NCI-H82 treated with DMSO at 0.1 percent for 48 hours (cell line): ENCODE measurements around the gene KRTAP10-10.
"Not testable (repeated sequence)": the region's sequence is repeated elsewhere in the genome, so short reads cannot be mapped to it uniquely, and the experiment has no call there.

Source experiments
- DNase-seq: peaks from one replicate; lab custom pipeline; 2025; ENCODE audit not compliant: unreplicated experiment; lab: John Stamatoyannopoulos, UW

The KRTAP10-10 gene

GRCh38 chr21:44681861-44682579 lies 44.9 kb downstream of the KRTAP10-10 start, which contains the start of gene KRTAP12-1:
TSS of gene KRTAP12-1 (minus strand) at chr21:44682163. CDS start at chr21:44682123, 40 bp downstream.
- DNase-seq = no peak

GRCh38 chr21:44682580-44683151 lies 45.5 kb downstream of the KRTAP10-10 start:
- no peak for DNase-seq

DNA sequence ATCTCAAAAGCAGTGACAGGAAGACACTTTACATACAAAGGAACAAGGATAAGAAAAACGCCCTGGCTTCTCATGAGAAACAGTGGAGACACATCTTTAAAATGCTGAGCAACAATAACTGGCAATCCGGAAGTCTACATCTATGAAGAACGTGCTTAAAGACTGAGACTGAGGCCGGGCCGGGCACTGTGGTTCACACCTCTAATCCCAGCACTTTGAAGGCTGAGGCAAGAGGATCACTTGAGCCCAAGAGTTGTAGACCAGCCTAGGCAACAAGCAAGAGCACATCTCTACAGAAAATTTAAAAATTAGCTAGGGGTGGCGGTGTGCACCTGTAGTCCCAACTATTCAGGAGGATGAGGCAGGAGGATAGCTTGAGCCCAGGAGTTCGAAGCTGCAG lies 46.9 kb downstream of the KRTAP10-10 start:
- no peak for DNase-seq

- DNase-seq = no peak
Observed at GRCh38 chr21:44684483-44684882, 47.3 kb downstream of the KRTAP10-10 start.

- not testable (repeated sequence) for DNase-seq
Observed at GRCh38 chr21:44685050-44685449, 47.9 kb downstream of the KRTAP10-10 start.

DNA sequence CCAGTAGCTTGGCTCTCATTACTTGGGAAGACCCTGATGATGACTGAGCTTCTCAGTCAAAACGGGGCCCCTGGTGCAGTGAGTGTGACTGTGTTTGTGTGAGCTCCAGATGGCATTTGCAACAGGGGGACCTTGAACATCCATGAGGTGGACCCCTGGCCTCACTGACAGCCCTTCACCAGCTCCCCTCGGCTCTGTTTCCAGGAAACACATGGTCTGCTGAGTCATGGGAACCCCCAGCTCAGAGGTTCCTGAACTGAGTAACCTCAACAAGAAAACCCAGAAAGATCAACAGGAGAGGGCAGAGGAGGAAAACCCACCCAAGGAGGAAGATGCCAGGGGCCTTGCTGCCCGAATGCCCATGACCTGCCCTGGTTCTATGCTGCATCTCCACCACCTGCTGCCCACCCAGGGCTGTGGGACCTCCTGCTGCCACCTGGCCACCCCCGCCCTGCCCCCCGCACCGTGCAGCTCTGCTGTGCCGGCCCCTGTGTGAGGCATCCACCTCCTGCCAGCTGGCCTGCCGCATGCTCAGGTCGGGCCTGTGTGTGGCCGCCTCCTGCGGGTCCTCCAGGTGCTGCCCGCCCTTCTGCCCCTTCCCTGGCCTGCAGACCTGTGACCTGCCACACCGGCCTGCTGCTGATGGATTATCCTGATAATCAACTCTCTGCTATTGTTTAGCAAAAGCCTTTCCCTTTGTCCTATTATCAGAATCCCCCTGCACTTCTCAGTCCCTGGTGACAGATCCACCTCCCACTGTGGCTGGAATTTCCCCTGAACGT lies 49.0 kb downstream of the KRTAP10-10 start:
- no peak for DNase-seq

- DNase-seq = no peak
Observed at GRCh38 chr21:44686843-44687561, 49.8 kb downstream of the KRTAP10-10 start.

DNA sequence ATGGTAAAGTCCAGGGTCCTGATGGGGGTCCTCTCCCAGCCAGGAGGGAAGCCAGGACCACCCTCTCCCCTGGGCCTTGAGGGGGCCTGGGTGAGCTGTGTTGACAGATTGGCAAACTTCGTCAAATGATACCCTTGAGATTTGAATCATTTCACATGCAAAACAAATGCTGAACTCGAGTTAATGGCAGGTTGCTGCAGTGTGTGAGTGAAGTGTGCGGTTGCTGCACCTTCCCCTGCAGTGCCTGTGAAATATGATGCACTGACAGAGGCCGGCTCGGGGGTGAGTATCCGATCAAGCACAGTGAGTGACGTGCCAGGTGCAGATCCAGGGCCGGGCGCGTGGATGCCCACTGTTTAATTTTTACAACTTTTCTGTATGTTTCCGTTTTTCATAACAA lies 50.5 kb downstream of the KRTAP10-10 start:
- DNase-seq = no peak
